ENCODE results near the gene USP6NL.

GRCh38 chr10:11528286-11528685 lies 83.2 kb downstream of the USP6NL start:
- TF ChIP-seq CTCF (IDR thresholded peaks at IDR 0.05) (no peak), ATF3 (CRISPR knock-in tag; conservative IDR thresholded peaks at IDR 0.05) (no peak), IRF1 (CRISPR knock-in tag; IDR thresholded peaks at IDR 0.05) (no peak), MLX (CRISPR knock-in tag; IDR thresholded peaks at IDR 0.05) (no peak), USF2 (CRISPR knock-in tag; IDR thresholded peaks at IDR 0.05) (no peak), NR3C1 (CRISPR knock-in tag; conservative IDR thresholded peaks at IDR 0.05; ENCODE audit: low read depth) (no peak), USF1 (CRISPR knock-in tag; IDR thresholded peaks at IDR 0.05) (no peak), ZNF512 (CRISPR knock-in tag; IDR thresholded peaks at IDR 0.05; ENCODE audit: borderline replicate concordance) (no peak), STAT6 (CRISPR knock-in tag; conservative IDR thresholded peaks at IDR 0.05; ENCODE audit: low read depth) (no peak), FOXK1 (CRISPR knock-in tag; IDR thresholded peaks at IDR 0.05) (no peak), SMAD3 (CRISPR knock-in tag; IDR thresholded peaks at IDR 0.05; ENCODE audit: borderline replicate concordance) (no peak), NFYB (CRISPR knock-in tag; conservative IDR thresholded peaks at IDR 0.05; ENCODE audit: low read depth) (no peak)
